Measurements from ENCODE around the gene SH2D7.

Gene SH2D7

DNA sequence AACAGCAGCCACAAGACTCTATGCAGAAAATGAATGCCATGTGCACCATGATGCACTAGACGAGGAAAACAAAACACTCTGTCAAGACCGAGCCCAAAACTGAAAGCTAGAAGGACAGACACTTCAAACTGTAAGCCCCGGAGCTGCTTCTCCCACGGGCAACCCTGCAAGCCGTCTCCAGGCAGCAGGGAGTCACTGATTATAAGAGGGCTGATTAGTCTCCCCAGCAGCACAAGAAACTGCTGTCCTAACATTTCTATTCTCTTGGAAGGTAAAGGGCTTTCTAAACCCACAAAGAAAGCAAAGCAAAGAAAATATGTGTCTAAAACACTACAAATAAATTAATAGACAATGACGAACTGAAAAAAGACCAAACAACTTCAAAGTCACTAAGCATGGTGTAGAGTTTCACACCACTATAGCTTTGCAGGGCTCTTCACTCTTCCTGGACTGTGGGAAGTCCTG lies 30.4 kb upstream of the SH2D7 start:
- peak; percentile 58 for DNase-seq (ENCODE audit: low spot score)
- TF ChIP-seq, protein P1, sequence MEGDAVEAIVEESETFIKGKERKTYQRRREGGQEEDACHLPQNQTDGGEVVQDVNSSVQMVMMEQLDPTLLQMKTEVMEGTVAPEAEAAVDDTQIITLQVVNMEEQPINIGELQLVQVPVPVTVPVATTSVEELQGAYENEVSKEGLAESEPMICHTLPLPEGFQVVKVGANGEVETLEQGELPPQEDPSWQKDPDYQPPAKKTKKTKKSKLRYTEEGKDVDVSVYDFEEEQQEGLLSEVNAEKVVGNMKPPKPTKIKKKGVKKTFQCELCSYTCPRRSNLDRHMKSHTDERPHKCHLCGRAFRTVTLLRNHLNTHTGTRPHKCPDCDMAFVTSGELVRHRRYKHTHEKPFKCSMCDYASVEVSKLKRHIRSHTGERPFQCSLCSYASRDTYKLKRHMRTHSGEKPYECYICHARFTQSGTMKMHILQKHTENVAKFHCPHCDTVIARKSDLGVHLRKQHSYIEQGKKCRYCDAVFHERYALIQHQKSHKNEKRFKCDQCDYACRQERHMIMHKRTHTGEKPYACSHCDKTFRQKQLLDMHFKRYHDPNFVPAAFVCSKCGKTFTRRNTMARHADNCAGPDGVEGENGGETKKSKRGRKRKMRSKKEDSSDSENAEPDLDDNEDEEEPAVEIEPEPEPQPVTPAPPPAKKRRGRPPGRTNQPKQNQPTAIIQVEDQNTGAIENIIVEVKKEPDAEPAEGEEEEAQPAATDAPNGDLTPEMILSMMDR (IDR thresholded peaks at IDR 0.05; ENCODE audit: extremely low read depth, missing control alignments) = no peak

DNA sequence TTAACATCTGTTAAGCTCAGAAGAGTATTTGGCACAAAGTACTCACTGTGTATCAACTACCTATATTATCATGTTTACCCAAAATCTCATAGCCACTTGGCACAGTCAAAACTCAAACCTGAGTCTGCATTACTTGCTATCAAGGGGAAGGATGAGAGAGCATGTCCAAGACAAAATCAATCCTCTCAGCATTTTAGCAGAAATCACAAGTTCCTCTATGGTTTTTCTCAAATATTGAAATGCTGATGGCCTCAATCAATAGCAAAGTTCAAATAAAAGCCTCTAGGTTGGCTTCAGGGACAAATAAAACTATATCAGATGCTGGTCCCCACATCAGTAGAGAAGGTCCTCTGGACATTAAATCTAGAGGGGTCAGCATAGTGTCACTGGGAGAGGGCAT lies 29.1 kb upstream of the SH2D7 start:
- no peak for DNase-seq (ENCODE audit: low spot score)
- TF ChIP-seq, protein P1 (IDR thresholded peaks at IDR 0.05; ENCODE audit: extremely low read depth, missing control alignments) = no peak

GRCh38 chr15:78063970-78064385 lies 28.4 kb upstream of the SH2D7 start:
- TF ChIP-seq, protein P1 (IDR thresholded peaks at IDR 0.05; ENCODE audit: extremely low read depth, missing control alignments) = no peak
- DNase-seq (ENCODE audit: low spot score) = no peak

GRCh38 chr15:78064544-78064943 lies 27.8 kb upstream of the SH2D7 start:
- TF ChIP-seq, protein P1 (IDR thresholded peaks at IDR 0.05; ENCODE audit: extremely low read depth, missing control alignments) = no peak
- DNase-seq (ENCODE audit: low spot score) = no peak

DNA sequence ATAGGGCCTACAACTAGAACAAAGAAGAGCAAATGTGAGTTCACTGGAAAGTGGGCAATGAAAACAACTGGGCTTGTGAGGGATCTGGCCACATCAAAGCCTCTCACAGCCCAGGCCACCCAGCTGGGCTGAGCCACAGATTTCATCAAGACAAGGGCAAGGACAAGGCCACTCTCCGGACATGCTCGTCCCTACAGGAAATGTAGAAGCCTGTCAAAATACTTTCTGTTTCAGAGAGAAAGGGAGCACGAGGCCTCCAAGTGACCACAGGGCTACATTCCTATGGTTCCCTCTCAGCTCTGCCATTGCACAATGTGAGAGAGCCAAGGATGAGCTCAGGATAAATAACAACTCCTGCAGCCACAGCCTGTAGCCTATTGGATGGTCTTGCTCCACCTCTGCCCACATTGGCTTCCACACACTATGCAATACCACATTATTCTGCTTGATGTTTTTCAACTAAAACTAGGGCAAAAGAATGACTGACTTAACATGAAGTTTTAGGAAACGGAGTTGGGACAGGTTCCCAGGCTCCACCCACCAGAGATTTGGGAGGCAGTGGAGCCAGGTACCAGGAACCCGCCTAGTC lies 27.0 kb upstream of the SH2D7 start:
- DNase-seq (ENCODE audit: low spot score) = no peak
- TF ChIP-seq, protein P1 (IDR thresholded peaks at IDR 0.05; ENCODE audit: extremely low read depth, missing control alignments) = no peak

GRCh38 chr15:78065973-78066946 lies 26.1 kb upstream of the SH2D7 start:
- TF ChIP-seq, protein P1 (IDR thresholded peaks at IDR 0.05; ENCODE audit: extremely low read depth, missing control alignments) = no peak
- DNase-seq (ENCODE audit: low spot score) = peak; percentile 69

Data from GM20000 (cell line).